Natural killer cell (primary cell): ENCODE measurements around the gene TXNL1. TPM values are rescaled to one million over a fixed set of nuclear protein-coding genes. Genes with fewer than 3 reads are reported as not detected.

Source experiments
- ATAC-seq, 3 donors: fragments of 150-1000 bp in 2 of 3; fragments of 200-7000 bp in 1 of 3; cut with Tn5 transposase; 1 replicate in 1 of 3; 2 replicates in 2 of 3; pipeline ENCODE4 v1.10.0; 2021; ENCODE audit warnings: mild to moderate bottlenecking in 2 of 3, moderate library complexity in 2 of 3
- DNase-seq, 2 donors: peaks; one replicate each; pipeline versions ENCODE4 v3.0.0 to v3.0.0-alpha.2; 2013 to 2021; ENCODE audit warnings: mixed read lengths in 1 of 2
- H3K27ac ChIP-seq: one replicate; pipeline ENCODE4 v1.5.1; 2013; ENCODE audit warnings: mild to moderate bottlenecking, low read length
- H3K27me3 ChIP-seq: one replicate; pipeline ENCODE4 v1.6.1; 2013; ENCODE audit warnings: low read length; ENCODE audit not compliant: control insufficient read depth, insufficient read depth
- H3K36me3 ChIP-seq: one replicate; pipeline ENCODE4 v1.6.1; 2013; ENCODE audit warnings: low read length; ENCODE audit not compliant: control insufficient read depth, insufficient read depth
- H3K4me1 ChIP-seq: one replicate; pipeline ENCODE4 v1.6.1; 2013; ENCODE audit warnings: low read length; ENCODE audit not compliant: control insufficient read depth, insufficient read depth
- H3K4me3 ChIP-seq: one replicate; pipeline ENCODE4 v1.5.1; 2013; ENCODE audit warnings: low read length
- H3K9me3 ChIP-seq: one replicate; pipeline ENCODE4 v1.6.1; 2013; ENCODE audit warnings: low read length; ENCODE audit not compliant: control insufficient read depth, insufficient read depth
- H3K27ac Mint-ChIP-seq, 2 donors: one replicate each; pipeline ENCODE4 v1.8.0; 2022; ENCODE audit warnings: mild to moderate bottlenecking in 2 of 2, mixed read lengths in 2 of 2, moderate library complexity in 1 of 2
- H3K27me3 Mint-ChIP-seq, 2 donors: one replicate each; pipeline ENCODE4 v1.8.0; 2022; ENCODE audit warnings: low read depth in 2 of 2, mixed read lengths in 2 of 2
- H3K36me3 Mint-ChIP-seq: one replicate; pipeline ENCODE4 v1.8.0; 2022; ENCODE audit warnings: mixed read lengths
- H3K4me1 Mint-ChIP-seq, 2 donors: one replicate each; pipeline ENCODE4 v1.8.0; 2022; ENCODE audit warnings: mixed read lengths in 2 of 2
- H3K4me3 Mint-ChIP-seq: one replicate; pipeline ENCODE4 v1.8.0; 2022; ENCODE audit warnings: mild to moderate bottlenecking, moderate library complexity, mixed read lengths
- H3K9me3 Mint-ChIP-seq, 2 donors: one replicate each; pipeline ENCODE4 v1.8.0; 2022; ENCODE audit warnings: mixed read lengths in 2 of 2
- CTCF ChIP-seq: fragments of 200-600 bp; IDR thresholded peaks from one replicate; pipeline ENCODE4 v1.8.0; 2022; ENCODE audit warnings: antibody characterized with exemption
- WGBS: methylation state at CpG from one replicate; pipeline ENCODE4 v1.1.7; 2013; ENCODE audit warnings: missing lambda C conversion rate; ENCODE audit not compliant: insufficient coverage; 5-methylcytosine and 5-hydroxymethylcytosine counted together
- intact Hi-C: fragments of 100-400 bp; cut with micrococcal nuclease; formaldehyde crosslinking; loops from one replicate; pipeline ENCODE4 v1.14.2; 2022
- total RNA-seq, 4 donors: library from RNA; stranded (reverse); fragments of 120-200 nt in 1 of 4; gene quantifications; one replicate each; pipeline versions ENCODE4 v1.2.3 to v1.2.4, GENCODE V29; 2013 to 2022

The TXNL1 gene
- total RNA-seq, 3 donors from 2014 or later (not counting 1 experiment from before 2014, with no cell fraction given) = 43.2 to 44.8 (median 44.0) TPM

GRCh38 chr18:56652802-56653201 lies 14.4 kb upstream of the TXNL1 start:
- H3K36me3 ChIP-seq = peaks cover 2% of the 10 kb centered on the region
- H3K27me3 Mint-ChIP-seq = no peaks in the 10 kb centered on the region
- 6% methylated on average over 3 of the region's 4 CpGs for WGBS
- no peak for TF ChIP-seq CTCF
- peak in 1 of 2 donors; percentile 41 for DNase-seq
- H3K27me3 ChIP-seq = no peaks in the 10 kb centered on the region
- peak overlapping the region; percentile 28 for H3K27ac ChIP-seq
- peaks cover 3 to 5% of the 10 kb centered on the region in 2 donors for H3K9me3 Mint-ChIP-seq
- peaks cover 53 to 64% of the 10 kb centered on the region in 2 donors for H3K4me1 Mint-ChIP-seq
- peak overlapping the region; percentile 95 to 98 for H3K27ac Mint-ChIP-seq
- H3K4me3 ChIP-seq = no peak overlapping the region
- no peaks in the 10 kb centered on the region for H3K36me3 Mint-ChIP-seq
- intact Hi-C loops = loop anchor here (10.0 kb wide), 1 partner anchor 972 kb away; the partner anchor contains the start of gene NARS1
- ATAC-seq = no peak
- H3K9me3 ChIP-seq = no peaks in the 10 kb centered on the region
- peak overlapping the region; percentile 56 for H3K4me3 Mint-ChIP-seq
- peaks cover 22% of the 10 kb centered on the region for H3K4me1 ChIP-seq

- Mint-ChIP-seq H3K36me3 (no peaks in the 10 kb centered on the region), H3K4me1 (peaks cover 64 to 75% of the 10 kb centered on the region in 2 donors), H3K9me3 (peaks cover 3 to 5% of the 10 kb centered on the region in 2 donors), H3K27me3 (no peaks in the 10 kb centered on the region), H3K27ac (peak overlapping the region; percentile 95 to 98), H3K4me3 (peak overlapping the region; percentile 94)
- Histone ChIP-seq H3K4me1 (peaks cover 28% of the 10 kb centered on the region), H3K9me3 (no peaks in the 10 kb centered on the region), H3K27ac (peak overlapping the region; percentile 90), H3K36me3 (no peaks in the 10 kb centered on the region), H3K27me3 (no peaks in the 10 kb centered on the region), H3K4me3 (peak overlapping the region; percentile 93)
- WGBS = 10% methylated on average over 5 of the region's 5 CpGs
- intact Hi-C loops = loop anchor here (1.0 to 10.0 kb wide), 3 partner anchors 13 to 973 kb away; partner anchors contain the start of genes NARS1 and TXNL1
- no peak for DNase-seq
- no peak for TF ChIP-seq CTCF
- ATAC-seq = no peak
Measured at GRCh38 chr18:56651771-56652092, 13.3 kb upstream of the TXNL1 start.

DNA sequence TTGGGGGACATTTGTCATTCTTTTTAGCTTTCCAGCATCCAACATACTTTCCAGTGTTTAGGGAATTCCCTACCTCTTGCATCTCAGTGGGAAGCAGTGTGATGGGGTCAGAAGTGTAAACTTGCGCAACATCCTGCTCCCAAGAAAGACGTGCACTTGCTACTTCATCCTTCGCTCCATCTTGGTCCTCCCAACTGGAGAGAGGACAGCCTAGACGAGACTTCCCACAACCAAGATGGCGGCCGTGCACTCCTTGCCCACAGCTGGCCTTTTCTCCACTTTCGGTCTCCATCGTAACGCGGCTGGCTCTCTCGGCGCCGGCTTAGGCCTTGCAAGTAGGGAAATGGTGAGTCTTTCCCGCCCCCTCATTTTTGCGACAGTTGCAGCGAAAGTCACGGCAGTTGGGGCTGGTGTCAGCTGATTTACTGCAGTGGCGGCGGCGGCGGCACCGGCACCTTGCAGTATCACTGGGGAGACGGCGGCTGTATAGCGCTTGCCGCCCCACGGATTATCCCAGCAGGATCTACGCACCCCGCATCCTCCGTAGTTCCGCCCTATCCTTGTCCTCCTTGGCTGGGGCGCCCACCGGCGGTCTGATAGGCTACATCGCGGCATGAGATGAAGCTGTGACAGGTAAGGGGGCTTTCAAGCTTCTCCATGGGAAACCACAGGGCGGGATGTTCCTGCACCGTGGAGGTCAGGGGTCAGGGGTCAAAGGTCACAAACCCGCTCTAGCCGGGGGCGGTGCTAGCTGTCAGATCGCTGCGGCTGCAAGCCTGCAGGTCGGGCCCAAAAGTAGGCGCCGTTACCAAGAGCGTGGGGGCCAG lies 12.8 kb upstream of the TXNL1 start, which contains the start of gene WDR7:
Gene WDR7, plus strand, starts transcription at position 416 of the 827 bp plus-strand sequence. CDS start 21,157 bp downstream, outside the sequence.
- Mint-ChIP-seq H3K27me3 (no peaks in the 10 kb centered on the region), H3K4me3 (peak within 1 kb of the TSS; percentile 94), H3K27ac (peak within 1 kb of the TSS; percentile 95 to 98), H3K4me1 (peaks cover 66 to 80% of the 10 kb centered on the region in 2 donors), H3K36me3 (no peaks in the 10 kb centered on the region), H3K9me3 (peaks cover 3 to 5% of the 10 kb centered on the region in 2 donors)
- intact Hi-C loops = loop anchor here (1.0 to 10.0 kb wide), 3 partner anchors 13 to 974 kb away; partner anchors contain the start of genes NARS1 and TXNL1
- under 1% methylated on average over 47 of the region's 47 CpGs for WGBS
- peak; percentile 71 to 92 (median 91) for ATAC-seq
- H3K27me3 ChIP-seq = no peaks in the 10 kb centered on the region
- no peaks in the 10 kb centered on the region for H3K9me3 ChIP-seq
- H3K27ac ChIP-seq = peak within 1 kb of the TSS; percentile 90
- peaks cover 32% of the 10 kb centered on the region for H3K4me1 ChIP-seq
- H3K36me3 ChIP-seq = no peaks in the 10 kb centered on the region
- TF ChIP-seq CTCF = no peak
- H3K4me3 ChIP-seq = peak within 1 kb of the TSS; percentile 93
- peak; percentile 83 to 98 for DNase-seq
